SK-N-SH (cell line): ENCODE data around the gene RNLS. TPM values are rescaled to one million over a fixed set of nuclear protein-coding genes. Genes with fewer than 3 reads are reported as not detected.
"Not testable (repeated sequence)": the region's sequence is repeated elsewhere in the genome, so short reads cannot be mapped to it uniquely, and the experiment has no call there.

Experiments used
- CTCF ChIA-PET: fragments of 300-600, 350-600 bp; formaldehyde crosslinking; extraction: SDS; loops from one replicate; lab custom pipeline; 2021; lab: Yijun Ruan, JAX
- POLR2A ChIA-PET: fragments of 350-600 bp; sonication (Branson Sonifier 250); formaldehyde crosslinking; extraction: SDS; loops from one replicate; lab custom pipeline; 2020; ENCODE audit warnings: antibody characterized with exemption, inconsistent platforms; lab: Yijun Ruan, JAX
- DNase-seq: peaks from one replicate; pipeline ENCODE4 v3.0.0; 2012
- H2AFZ ChIP-seq: fragments of 200-600 bp; sonication (generic); 2 replicates; pipeline ENCODE4 v1.8.1; 2016; ENCODE audit warnings: antibody characterized with exemption, mild to moderate bottlenecking, low read depth
- H3F3A ChIP-seq: fragments of 200-600 bp; sonication (generic); replicated peaks from 2 replicates; pipeline ENCODE3; 2016; ENCODE audit warnings: antibody characterized with exemption, mild to moderate bottlenecking; ENCODE audit not compliant: insufficient read depth
- H3K27ac ChIP-seq, 2 experiments: fragments of 200-500 bp in 1 of 2; fragments of 200-600 bp in 1 of 2; sonication (Bioruptor generic) in 1 of 2; sonication (generic), shearing (Covaris generic) in 1 of 2; 2 replicates each; pipeline versions ENCODE4 v1.5.1 to v1.6.1; 2014 to 2016; ENCODE audit warnings: low read depth in 2 of 2, inconsistent platforms in 1 of 2, low read length in 1 of 2, mild to moderate bottlenecking in 1 of 2, mixed read lengths in 1 of 2
- H3K27me3 ChIP-seq: fragments of 200-600 bp; sonication (generic), shearing (Covaris generic); 2 replicates; pipeline ENCODE4 v1.6.1; 2016; ENCODE audit warnings: mixed run types; ENCODE audit not compliant: insufficient read depth
- H3K36me3 ChIP-seq, 2 experiments: fragments of 200-500 bp in 1 of 2; fragments of 200-600 bp in 1 of 2; sonication (Bioruptor generic) in 1 of 2; sonication (generic) in 1 of 2; replicated peaks in 1 of 2; 2 replicates each; pipeline versions ENCODE3 to v1.5.1; 2014 to 2016; ENCODE audit warnings: low read length in 1 of 2, mild to moderate bottlenecking in 1 of 2; ENCODE audit not compliant: insufficient read depth in 2 of 2, control insufficient read depth in 1 of 2
- H3K4me1 ChIP-seq, 2 experiments: fragments of 200-500 bp in 1 of 2; fragments of 200-600 bp in 1 of 2; sonication (Bioruptor generic) in 1 of 2; sonication (generic), shearing (Covaris generic) in 1 of 2; 2 replicates each; pipeline versions ENCODE4 v1.5.1 to v1.6.1; 2014 to 2016; ENCODE audit warnings: low read depth in 1 of 2, low read length in 1 of 2, mixed run types in 1 of 2; ENCODE audit not compliant: insufficient read depth in 2 of 2, control insufficient read depth in 1 of 2
- H3K4me2 ChIP-seq: fragments of 200-600 bp; sonication (generic), shearing (Covaris generic); 2 replicates; pipeline ENCODE4 v1.6.1; 2017; ENCODE audit warnings: mixed run types
- H3K4me3 ChIP-seq, 2 experiments: fragments of 200-500 bp in 1 of 2; fragments of 200-600 bp in 1 of 2; sonication (Bioruptor generic) in 1 of 2; sonication (generic), shearing (Covaris generic) in 1 of 2; 2 replicates each; pipeline versions ENCODE4 v1.5.1 to v1.8.1; 2014 to 2016; ENCODE audit warnings: low read depth in 2 of 2, inconsistent platforms in 1 of 2, low read length in 1 of 2, mild to moderate bottlenecking in 1 of 2, mixed read lengths in 1 of 2, moderate library complexity in 1 of 2
- H3K79me2 ChIP-seq: fragments of 200-600 bp; sonication (generic); 2 replicates; pipeline ENCODE4 v1.8.1; 2017; ENCODE audit warnings: mild to moderate bottlenecking; ENCODE audit not compliant: insufficient read depth
- H3K9ac ChIP-seq: fragments of 200-600 bp; sonication (generic); 2 replicates; pipeline ENCODE4 v1.6.1; 2017; ENCODE audit warnings: mixed run types
- H3K9me2 ChIP-seq: fragments of 200-600 bp; sonication (generic); 2 replicates; pipeline ENCODE4 v1.6.1; 2017; ENCODE audit warnings: mixed run types
- H3K9me3 ChIP-seq: fragments of 200-600 bp; sonication (generic); 2 replicates; pipeline ENCODE4 v1.6.1; 2017; ENCODE audit warnings: mixed run types, mild to moderate bottlenecking, moderate library complexity
- H4K20me1 ChIP-seq: fragments of 200-600 bp; sonication (generic); 2 replicates; pipeline ENCODE4 v1.6.1; 2017; ENCODE audit warnings: mild to moderate bottlenecking, mixed run types; ENCODE audit not compliant: insufficient read depth
- CHD2 ChIP-seq: fragments of 150-350 bp; IDR thresholded peaks from 2 replicates; pipeline ENCODE4 v1.6.1; 2018; ENCODE audit warnings: low read length; ENCODE audit not compliant: partially characterized antibody
- ELF1 ChIP-seq: IDR thresholded peaks from 2 replicates; pipeline ENCODE4 v1.4.0; 2012
- EP300 ChIP-seq, 2 experiments: IDR thresholded peaks; 2 replicates each; pipeline versions ENCODE4 v1.4.0 to v1.6.1; 2012; ENCODE audit warnings: borderline replicate concordance in 1 of 2, low read depth in 1 of 2, low read length in 1 of 2
- FOXJ3 ChIP-seq: sonication (generic); formaldehyde crosslinking; IDR thresholded peaks from 2 replicates; pipeline ENCODE4 v1.5.1; 2020; ENCODE audit warnings: mild to moderate bottlenecking, missing genetic modification reagents
- FOXM1 ChIP-seq: IDR thresholded peaks from 2 replicates; pipeline ENCODE4 v1.4.0; 2012; ENCODE audit warnings: low read depth, mild to moderate bottlenecking
- GABPA ChIP-seq: IDR thresholded peaks from 2 replicates; pipeline ENCODE4 v1.4.0; 2012; ENCODE audit warnings: low read depth, mild to moderate bottlenecking
- IRF3 ChIP-seq: fragments of 150-350 bp; IDR thresholded peaks from 2 replicates; pipeline ENCODE4 v1.6.1; 2016; ENCODE audit warnings: mild to moderate bottlenecking, low read depth, low read length
- RAD21 ChIP-seq: IDR thresholded peaks from 2 replicates; pipeline ENCODE4 v1.6.1; 2012; ENCODE audit warnings: mild to moderate bottlenecking, low read length
- SMC3 ChIP-seq: IDR thresholded peaks from 2 replicates; pipeline ENCODE4 v1.6.1; 2012; ENCODE audit warnings: low read depth, low read length, improper control_type of control experiment
- TEAD4 ChIP-seq: IDR thresholded peaks from 2 replicates; pipeline ENCODE4 v1.4.0; 2012; ENCODE audit warnings: mild to moderate bottlenecking, borderline replicate concordance; ENCODE audit not compliant: insufficient read depth
- YY1 ChIP-seq: IDR thresholded peaks from 2 replicates; pipeline ENCODE4 v1.4.0; 2012; ENCODE audit warnings: low read depth, mild to moderate bottlenecking
- WGBS: methylation state at CpG from one replicate; pipeline ENCODE4 v1.1.6; 2017; ENCODE audit warnings: low lambda C conversion rate; 5-methylcytosine and 5-hydroxymethylcytosine counted together
- polyA plus RNA-seq, 3 experiments: library from polyadenylated mRNA; depleted of rRNA; stranded (reverse); fragments of >200 nt; gene quantifications; 2 replicates each; pipeline ENCODE4 v1.2.3, GENCODE V29; 2012
- TF ChIP-seq, protein P1 (sequence below): IDR thresholded peaks from 2 replicates; pipeline ENCODE4; 2012
- TF ChIP-seq, protein P2 (sequence below): fragments of 200-600 bp; sonication (generic); IDR thresholded peaks from 2 replicates; pipeline ENCODE4 v1.6.1; 2017; ENCODE audit warnings: antibody characterized with exemption, mild to moderate bottlenecking, moderate library complexity

The RNLS gene
- polyA plus RNA-seq, 1 of the 3 experiments (the other 2 are of a cell fraction): not detected

DNA sequence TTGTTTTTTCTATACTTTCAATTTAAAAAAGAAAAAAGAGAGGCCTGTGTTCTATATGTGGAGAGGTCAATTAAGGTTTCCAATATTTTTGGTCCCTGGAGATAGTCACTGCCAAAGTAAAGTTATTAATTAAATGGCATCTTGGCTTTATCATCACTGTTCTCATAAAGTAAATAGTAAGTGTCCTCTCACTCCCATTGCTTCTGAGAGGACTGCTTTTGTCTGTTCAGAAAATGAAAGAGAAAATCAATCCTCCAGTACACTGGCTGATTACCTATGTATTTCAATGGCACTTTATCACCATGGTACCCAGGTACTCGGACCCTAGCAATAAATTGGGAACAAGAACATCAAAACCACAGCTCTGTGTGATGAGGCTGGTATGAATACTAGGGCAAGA is 94.0 kb downstream of the RNLS start:
- DNase-seq: no peak
- Histone ChIP-seq H3K4me1 (peaks cover 2 to 7% of the 10 kb centered on the region in 2 experiments; a peak in 3 of 4 replicates), H3K27me3 (no peaks in the 10 kb centered on the region), H3F3A (no peaks in the 10 kb centered on the region), H3K79me2 (no peaks in the 10 kb centered on the region), H2AFZ (no peak overlapping the region), H4K20me1 (no peaks in the 10 kb centered on the region), H3K4me2 (no peak overlapping the region), H3K36me3 (no peaks in the 10 kb centered on the region), H3K9ac (no peak overlapping the region), H3K4me3 (no peak overlapping the region), H3K27ac (no peak overlapping the region), H3K9me2 (0 out of 2 replicates have a peak, but pooled peaks cover 5% of the 10 kb centered on the region), H3K9me3 (no peaks in the 10 kb centered on the region)
- ChIA-PET POLR2A (no interaction called here), CTCF (no interaction called here)
- WGBS: 79% methylated on average over 1 of the region's 1 CpG
- no peak for TF ChIP-seq YY1
- TF ChIP-seq, protein P1, sequence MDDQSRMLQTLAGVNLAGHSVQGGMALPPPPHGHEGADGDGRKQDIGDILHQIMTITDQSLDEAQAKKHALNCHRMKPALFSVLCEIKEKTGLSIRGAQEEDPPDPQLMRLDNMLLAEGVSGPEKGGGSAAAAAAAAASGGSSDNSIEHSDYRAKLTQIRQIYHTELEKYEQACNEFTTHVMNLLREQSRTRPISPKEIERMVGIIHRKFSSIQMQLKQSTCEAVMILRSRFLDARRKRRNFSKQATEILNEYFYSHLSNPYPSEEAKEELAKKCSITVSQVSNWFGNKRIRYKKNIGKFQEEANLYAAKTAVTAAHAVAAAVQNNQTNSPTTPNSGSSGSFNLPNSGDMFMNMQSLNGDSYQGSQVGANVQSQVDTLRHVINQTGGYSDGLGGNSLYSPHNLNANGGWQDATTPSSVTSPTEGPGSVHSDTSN: no peak
- TF ChIP-seq CHD2: no peak
- TF ChIP-seq IRF3: no peak
- TF ChIP-seq GABPA: no peak
- TF ChIP-seq TEAD4: no peak

DNA sequence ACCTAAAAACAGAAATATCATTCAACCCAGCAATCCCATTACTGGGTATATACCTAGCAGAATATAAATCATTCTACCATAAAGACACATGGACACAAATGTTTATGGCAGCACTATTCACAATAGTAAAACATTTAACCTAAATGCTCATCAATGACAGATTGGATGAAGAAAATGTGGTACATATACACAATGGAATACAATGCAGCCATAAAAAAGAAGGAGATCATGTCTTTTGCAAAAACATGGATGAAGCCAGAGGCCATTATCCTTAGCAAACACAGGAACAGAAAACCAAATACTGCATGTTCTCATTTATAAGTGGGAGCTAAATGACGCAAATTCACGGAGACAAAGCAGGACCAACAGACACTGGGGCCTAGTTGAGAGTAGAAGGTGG is 96.3 kb downstream of the RNLS start:
- DNase-seq, H3K79me2 ChIP-seq, POLR2A ChIA-PET, H3K4me1 ChIP-seq, H3K9ac ChIP-seq, H3K4me3 ChIP-seq, H3F3A ChIP-seq, H3K36me3 ChIP-seq, CTCF ChIA-PET, H3K27me3 ChIP-seq, H3K27ac ChIP-seq, H3K9me2 ChIP-seq, H3K9me3 ChIP-seq, H2AFZ ChIP-seq, H4K20me1 ChIP-seq, H3K4me2 ChIP-seq: not testable (repeated sequence)
- WGBS: 98% methylated on average over 2 of the region's 2 CpGs

- ChIA-PET CTCF (no interaction called here), POLR2A (no interaction called here)
- H3K27me3 ChIP-seq: no peaks in the 10 kb centered on the region
- H2AFZ ChIP-seq: no peak overlapping the region
- H3K9ac ChIP-seq: no peak overlapping the region
- no peak for TF ChIP-seq FOXM1
- TF ChIP-seq SMC3: no peak
- TF ChIP-seq ELF1: no peak
- no peak for TF ChIP-seq RAD21
- TF ChIP-seq, protein P2, sequence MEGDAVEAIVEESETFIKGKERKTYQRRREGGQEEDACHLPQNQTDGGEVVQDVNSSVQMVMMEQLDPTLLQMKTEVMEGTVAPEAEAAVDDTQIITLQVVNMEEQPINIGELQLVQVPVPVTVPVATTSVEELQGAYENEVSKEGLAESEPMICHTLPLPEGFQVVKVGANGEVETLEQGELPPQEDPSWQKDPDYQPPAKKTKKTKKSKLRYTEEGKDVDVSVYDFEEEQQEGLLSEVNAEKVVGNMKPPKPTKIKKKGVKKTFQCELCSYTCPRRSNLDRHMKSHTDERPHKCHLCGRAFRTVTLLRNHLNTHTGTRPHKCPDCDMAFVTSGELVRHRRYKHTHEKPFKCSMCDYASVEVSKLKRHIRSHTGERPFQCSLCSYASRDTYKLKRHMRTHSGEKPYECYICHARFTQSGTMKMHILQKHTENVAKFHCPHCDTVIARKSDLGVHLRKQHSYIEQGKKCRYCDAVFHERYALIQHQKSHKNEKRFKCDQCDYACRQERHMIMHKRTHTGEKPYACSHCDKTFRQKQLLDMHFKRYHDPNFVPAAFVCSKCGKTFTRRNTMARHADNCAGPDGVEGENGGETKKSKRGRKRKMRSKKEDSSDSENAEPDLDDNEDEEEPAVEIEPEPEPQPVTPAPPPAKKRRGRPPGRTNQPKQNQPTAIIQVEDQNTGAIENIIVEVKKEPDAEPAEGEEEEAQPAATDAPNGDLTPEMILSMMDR: no peak
- TF ChIP-seq EP300 (IDR thresholded peaks at IDR 0.05; ENCODE audit: borderline replicate concordance in 1 of 2, low read depth in 1 of 2, low read length in 1 of 2): no peak
- TF ChIP-seq, protein P1: no peak
- no peak for TF ChIP-seq TEAD4
- TF ChIP-seq GABPA: no peak
- no peak for TF ChIP-seq FOXJ3 (CRISPR knock-in tag)
- DNase-seq: no peak
- no peaks in the 10 kb centered on the region for H4K20me1 ChIP-seq
- no peaks in the 10 kb centered on the region for H3K36me3 ChIP-seq
- H3K27ac ChIP-seq: no peak overlapping the region
- peaks cover 0 to 4% of the 10 kb centered on the region in 2 experiments; a peak in 1 of 4 replicates for H3K4me1 ChIP-seq
- no peak overlapping the region for H3K4me3 ChIP-seq
- 70% methylated on average over 2 of the region's 2 CpGs for WGBS
- no peak overlapping the region for H3K4me2 ChIP-seq
- 0 out of 2 replicates have a peak, but pooled peaks cover 5% of the 10 kb centered on the region for H3K9me2 ChIP-seq
- H3K9me3 ChIP-seq: no peaks in the 10 kb centered on the region
- H3K79me2 ChIP-seq: no peaks in the 10 kb centered on the region
- no peaks in the 10 kb centered on the region for H3F3A ChIP-seq
Observed at GRCh38 chr10:88482220-88482619, 100.9 kb downstream of the RNLS start.
